Vagina (tissue), 2 donors: ENCODE results near the gene VAV1.

Experiments used
- CTCF ChIP-seq, 3 experiments: fragments of 450-650 bp in 2 of 3; fragments of 200-600 bp in 1 of 3; sonication (generic) in 1 of 3; IDR thresholded peaks; one replicate each; pipeline ENCODE4 v1.5.1; 2017 to 2019; ENCODE audit warnings: antibody characterized with exemption in 3 of 3, mild to moderate bottlenecking in 2 of 3, moderate library complexity in 2 of 3
- POLR2A ChIP-seq, 2 donors: fragments of 450-650 bp; IDR thresholded peaks; one replicate each; pipeline ENCODE4 v1.6.1; 2017; ENCODE audit warnings: antibody characterized with exemption in 2 of 2, mild to moderate bottlenecking in 2 of 2, moderate library complexity in 2 of 2
- POLR2AphosphoS5 ChIP-seq, 2 donors: sonication (generic); formaldehyde crosslinking; IDR thresholded peaks; one replicate each; pipeline ENCODE4 v1.9.0; 2017; ENCODE audit warnings: antibody characterized with exemption in 2 of 2, mild to moderate bottlenecking in 2 of 2, low read depth in 1 of 2; ENCODE audit not compliant: insufficient read depth in 1 of 2

- TF ChIP-seq CTCF (IDR thresholded peaks at IDR 0.05) (no peak), POLR2AphosphoS5 (IDR thresholded peaks at IDR 0.05; ENCODE audit: insufficient read depth in 1 of 2, low read depth in 1 of 2) (no peak), POLR2A (IDR thresholded peaks at IDR 0.05) (no peak)
These were observed 22.4 kb upstream of the VAV1 start for GRCh38 chr19:6750062-6750461.
